A375 (cell line): ENCODE results near the gene RTF2. TPM values are rescaled to one million over a fixed set of nuclear protein-coding genes. Genes with fewer than 3 reads are reported as not detected.

Experiments used
- small RNA-seq: library from RNA; depleted of rRNA; stranded (forward); fragments of <200 nt; gene quantifications from one replicate; pipeline ENCODE3, GENCODE V24; 2014
- total RNA-seq: library from RNA; depleted of rRNA; stranded (reverse); fragments of >200 nt; shearing (Covaris generic); gene quantifications from 2 replicates; pipeline ENCODE4 v1.2.3, GENCODE V29; 2014; rRNA removed

RTF2 gene
- total RNA-seq: 86.5 and 99.4 TPM in 2 replicates

DNA sequence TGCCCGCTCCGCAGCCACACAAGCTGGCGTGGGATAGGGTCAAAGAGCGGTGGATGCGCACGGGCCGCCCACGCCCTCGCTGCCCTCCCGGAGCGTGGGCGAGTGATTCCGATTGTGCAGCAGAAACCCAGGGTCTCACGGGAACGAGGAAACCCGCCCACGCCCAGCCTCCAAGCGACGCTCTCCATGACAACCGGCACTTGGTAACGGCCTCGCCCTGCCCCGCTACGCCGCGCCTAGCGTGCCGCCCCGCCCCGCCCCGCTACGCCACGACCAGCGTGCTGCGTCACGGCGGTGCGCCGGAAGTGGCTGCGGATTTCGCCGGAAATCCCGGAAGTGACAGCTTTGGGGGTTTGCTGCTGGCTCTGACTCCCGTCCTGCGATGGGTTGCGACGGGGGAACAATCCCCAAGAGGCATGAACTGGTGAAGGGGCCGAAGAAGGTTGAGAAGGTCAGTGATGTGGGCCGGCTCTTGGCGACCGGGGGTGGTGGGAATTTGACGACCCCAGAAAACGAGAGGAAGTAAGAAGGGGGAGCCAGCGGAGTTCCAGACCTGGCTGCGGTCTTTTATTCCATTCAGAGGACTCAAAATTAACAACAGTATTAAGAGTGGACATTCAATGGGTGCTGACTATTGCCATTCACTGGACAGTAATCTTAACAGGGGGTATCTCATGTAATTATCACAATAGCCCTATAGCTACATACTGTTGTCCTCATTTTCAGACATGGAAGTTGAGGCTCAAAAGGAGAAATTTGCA, at the start of gene RTF2:
TSS of gene RTF2 (plus strand) at position 312 of the 761 bp plus-strand sequence. CDS start at position 383, 71 bp downstream.

DNA sequence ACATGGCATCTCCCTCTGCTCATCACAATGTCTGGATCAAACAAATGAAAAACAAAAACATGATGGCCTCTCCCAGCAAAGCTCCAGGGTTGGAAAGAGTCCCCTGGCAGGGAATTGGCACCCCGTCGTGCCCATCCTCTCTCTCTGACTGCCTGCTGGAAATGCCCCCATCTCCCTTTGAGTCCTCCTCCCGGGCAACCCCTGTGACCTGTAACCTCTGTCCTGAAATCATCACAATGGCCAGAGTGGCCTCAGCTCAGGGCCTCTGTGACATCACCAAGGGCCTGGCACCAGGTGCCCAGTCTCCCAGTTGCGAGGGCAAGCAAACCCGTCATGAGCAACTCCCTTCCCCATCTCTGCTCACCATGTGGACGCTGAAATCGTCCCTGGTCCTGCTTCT, 56.0 kb downstream of the RTF2 start, which contains the start of gene FAM209A:
TSS of gene FAM209A (plus strand) at position 301 of the 400 bp plus-strand sequence. CDS start at position 366, 65 bp downstream.

GRCh38 chr20:56532946-56533345, 64.5 kb downstream of the RTF2 start, which contains the start of gene FAM209B:
FAM209B (plus strand) TSS chr20:56533246; CDS start chr20:56533342, 96 bp downstream.

Small RNA genes within 50 kb of the gene (small RNA-seq; reads per million reads assigned to genes)
- not detected for gene RPL39P

Other genes starting within 250 kb of the RTF2 start
- gene MC3R, start 219.9 kb upstream of the RTF2 start, total RNA-seq: not detected in 2 replicates
- 24.0 and 26.8 TPM in 2 replicates for gene FAM210B, start 109.7 kb upstream of the RTF2 start, total RNA-seq
- 61.3 and 62.1 TPM in 2 replicates for gene AURKA, start 76.4 kb upstream of the RTF2 start, total RNA-seq
- gene CSTF1, start 76.0 kb upstream of the RTF2 start, total RNA-seq: 37.7 and 39.5 TPM in 2 replicates
- gene CASS4, start 56.4 kb upstream of the RTF2 start, total RNA-seq: 0.03 and 0.04 TPM in 2 replicates
- 0.61 TPM in 1 of 2 replicates, not detected in the other for gene FAM209A, start 56.1 kb downstream of the RTF2 start, total RNA-seq
- 1.1 TPM in 1 of 2 replicates, not detected in the other for gene FAM209B, start 64.6 kb downstream of the RTF2 start, total RNA-seq
- 72.8 and 73.6 TPM in 2 replicates for gene TFAP2C, start 160.7 kb downstream of the RTF2 start, total RNA-seq